MM.1S (cell line): ENCODE measurements around the gene DAB2IP.

Experiments used
- CTCF ChIP-seq: fragments of 300-600 bp; sonication (generic); IDR thresholded peaks from 2 replicates; pipeline ENCODE4 v1.5.1; 2016; ENCODE audit warnings: antibody characterized with exemption, low read length, mixed read lengths
- EZH2 ChIP-seq: fragments of 300-600 bp; sonication (generic); optimal IDR thresholded peaks from 2 replicates; pipeline ENCODE3; 2017; ENCODE audit warnings: low read depth, mild to moderate bottlenecking, antibody characterized with exemption, low read length, mixed read lengths
- EZH2phosphoT487 ChIP-seq: fragments of 300-600 bp; sonication (generic); IDR thresholded peaks from 2 replicates; pipeline ENCODE4 v1.6.1; 2018; ENCODE audit warnings: antibody characterized with exemption, low read length

- TF ChIP-seq CTCF = no peak
- TF ChIP-seq EZH2 = no peak
- no peak for TF ChIP-seq EZH2phosphoT487
Measured at GRCh38 chr9:121622387-121623203, 28.8 kb upstream of the DAB2IP start.
